ENCODE measurements around the gene DNM3. TPM values are rescaled to one million over a fixed set of nuclear protein-coding genes. Genes with fewer than 3 reads are reported as not detected.

DNM3 gene
- polyA plus RNA-seq, 1 of the 3 experiments (the other 2 are of a cell fraction), result 0.43 TPM

DNA sequence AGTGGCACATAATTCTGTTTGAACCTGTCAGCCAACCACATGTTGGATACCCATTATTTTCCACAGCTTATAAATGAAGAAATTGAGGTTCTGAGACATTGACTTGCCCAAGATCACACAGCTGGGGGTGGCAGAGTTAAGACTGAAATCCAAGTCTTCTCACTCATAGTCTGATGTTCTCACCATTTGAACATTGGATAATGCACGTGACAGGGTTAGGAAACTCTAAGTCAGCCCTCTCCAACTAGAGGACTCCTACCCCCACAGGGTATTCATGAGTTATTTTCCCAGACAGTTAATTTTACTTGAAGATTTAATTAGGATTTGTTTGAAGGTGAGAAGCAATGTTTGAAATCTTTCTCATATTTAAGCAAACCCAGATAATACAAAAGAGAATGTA is 541.1 kb downstream of the DNM3 start:
- POLR2A ChIA-PET, result no interaction called here

More for the DNA sequence above, 541.1 kb downstream of the DNM3 start:
- peaks cover 0 to 16% of the 10 kb centered on the region in 2 experiments for H3K36me3 ChIP-seq (replicated peaks in 1 of 2; ENCODE audit: control insufficient read depth in 1 of 2, insufficient read depth in 2 of 2, low read length in 1 of 2)
- H2AFZ ChIP-seq (ENCODE audit: low read depth), result no peak overlapping the region
- CTCF ChIA-PET, result interaction anchor here (1.3 to 1.7 kb wide), 2 partner anchors 17 to 291 kb away, joined by 3 to 7 read pairs; no protein-coding TSS in a partner anchor
- peaks cover 16 to 45% of the 10 kb centered on the region in 2 experiments; a peak in 3 of 4 replicates for H3K4me1 ChIP-seq (ENCODE audit: control insufficient read depth in 1 of 2, insufficient read depth in 2 of 2, low read depth in 1 of 2, low read length in 1 of 2)
- no peak overlapping the region for H3K9ac ChIP-seq
- H3K27ac ChIP-seq (ENCODE audit: low read depth in 2 of 2, low read length in 1 of 2), result peak overlapping the region in 1 of 2 experiments; percentile 53; a peak in 1 of 4 replicates
- no peaks in the 10 kb centered on the region for H4K20me1 ChIP-seq (ENCODE audit: insufficient read depth)
- H3K27me3 ChIP-seq (ENCODE audit: insufficient read depth), result no peaks in the 10 kb centered on the region
- H3K4me2 ChIP-seq, result no peak overlapping the region
- TF ChIP-seq FOXJ3 (CRISPR knock-in tag; IDR thresholded peaks at IDR 0.05), result no peak
- no peak for TF ChIP-seq NFIC (IDR thresholded peaks at IDR 0.05; ENCODE audit: borderline replicate concordance)
- TF ChIP-seq, protein P1, sequence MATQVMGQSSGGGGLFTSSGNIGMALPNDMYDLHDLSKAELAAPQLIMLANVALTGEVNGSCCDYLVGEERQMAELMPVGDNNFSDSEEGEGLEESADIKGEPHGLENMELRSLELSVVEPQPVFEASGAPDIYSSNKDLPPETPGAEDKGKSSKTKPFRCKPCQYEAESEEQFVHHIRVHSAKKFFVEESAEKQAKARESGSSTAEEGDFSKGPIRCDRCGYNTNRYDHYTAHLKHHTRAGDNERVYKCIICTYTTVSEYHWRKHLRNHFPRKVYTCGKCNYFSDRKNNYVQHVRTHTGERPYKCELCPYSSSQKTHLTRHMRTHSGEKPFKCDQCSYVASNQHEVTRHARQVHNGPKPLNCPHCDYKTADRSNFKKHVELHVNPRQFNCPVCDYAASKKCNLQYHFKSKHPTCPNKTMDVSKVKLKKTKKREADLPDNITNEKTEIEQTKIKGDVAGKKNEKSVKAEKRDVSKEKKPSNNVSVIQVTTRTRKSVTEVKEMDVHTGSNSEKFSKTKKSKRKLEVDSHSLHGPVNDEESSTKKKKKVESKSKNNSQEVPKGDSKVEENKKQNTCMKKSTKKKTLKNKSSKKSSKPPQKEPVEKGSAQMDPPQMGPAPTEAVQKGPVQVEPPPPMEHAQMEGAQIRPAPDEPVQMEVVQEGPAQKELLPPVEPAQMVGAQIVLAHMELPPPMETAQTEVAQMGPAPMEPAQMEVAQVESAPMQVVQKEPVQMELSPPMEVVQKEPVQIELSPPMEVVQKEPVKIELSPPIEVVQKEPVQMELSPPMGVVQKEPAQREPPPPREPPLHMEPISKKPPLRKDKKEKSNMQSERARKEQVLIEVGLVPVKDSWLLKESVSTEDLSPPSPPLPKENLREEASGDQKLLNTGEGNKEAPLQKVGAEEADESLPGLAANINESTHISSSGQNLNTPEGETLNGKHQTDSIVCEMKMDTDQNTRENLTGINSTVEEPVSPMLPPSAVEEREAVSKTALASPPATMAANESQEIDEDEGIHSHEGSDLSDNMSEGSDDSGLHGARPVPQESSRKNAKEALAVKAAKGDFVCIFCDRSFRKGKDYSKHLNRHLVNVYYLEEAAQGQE (IDR thresholded peaks at IDR 0.05; ENCODE audit: low read depth, low read length), result no peak
- no peak for TF ChIP-seq RFX5 (IDR thresholded peaks at IDR 0.05; ENCODE audit: low read length)
- TF ChIP-seq, protein P2, sequence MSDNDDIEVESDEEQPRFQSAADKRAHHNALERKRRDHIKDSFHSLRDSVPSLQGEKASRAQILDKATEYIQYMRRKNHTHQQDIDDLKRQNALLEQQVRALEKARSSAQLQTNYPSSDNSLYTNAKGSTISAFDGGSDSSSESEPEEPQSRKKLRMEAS (IDR thresholded peaks at IDR 0.05; ENCODE audit: low read depth), result no peak
- no peak for TF ChIP-seq GABPA (IDR thresholded peaks at IDR 0.05; ENCODE audit: low read depth)
- TF ChIP-seq, protein P3, sequence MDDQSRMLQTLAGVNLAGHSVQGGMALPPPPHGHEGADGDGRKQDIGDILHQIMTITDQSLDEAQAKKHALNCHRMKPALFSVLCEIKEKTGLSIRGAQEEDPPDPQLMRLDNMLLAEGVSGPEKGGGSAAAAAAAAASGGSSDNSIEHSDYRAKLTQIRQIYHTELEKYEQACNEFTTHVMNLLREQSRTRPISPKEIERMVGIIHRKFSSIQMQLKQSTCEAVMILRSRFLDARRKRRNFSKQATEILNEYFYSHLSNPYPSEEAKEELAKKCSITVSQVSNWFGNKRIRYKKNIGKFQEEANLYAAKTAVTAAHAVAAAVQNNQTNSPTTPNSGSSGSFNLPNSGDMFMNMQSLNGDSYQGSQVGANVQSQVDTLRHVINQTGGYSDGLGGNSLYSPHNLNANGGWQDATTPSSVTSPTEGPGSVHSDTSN (IDR thresholded peaks at IDR 0.05), result no peak
- TF ChIP-seq MEF2A (IDR thresholded peaks at IDR 0.05; ENCODE audit: borderline replicate concordance, low read depth), result no peak
- TF ChIP-seq RCOR1 (IDR thresholded peaks at IDR 0.05; ENCODE audit: low read length), result no peak
- no peak for TF ChIP-seq CHD2 (IDR thresholded peaks at IDR 0.05; ENCODE audit: low read length, partially characterized antibody)
- TF ChIP-seq, protein P4, sequence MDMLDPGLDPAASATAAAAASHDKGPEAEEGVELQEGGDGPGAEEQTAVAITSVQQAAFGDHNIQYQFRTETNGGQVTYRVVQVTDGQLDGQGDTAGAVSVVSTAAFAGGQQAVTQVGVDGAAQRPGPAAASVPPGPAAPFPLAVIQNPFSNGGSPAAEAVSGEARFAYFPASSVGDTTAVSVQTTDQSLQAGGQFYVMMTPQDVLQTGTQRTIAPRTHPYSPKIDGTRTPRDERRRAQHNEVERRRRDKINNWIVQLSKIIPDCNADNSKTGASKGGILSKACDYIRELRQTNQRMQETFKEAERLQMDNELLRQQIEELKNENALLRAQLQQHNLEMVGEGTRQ (IDR thresholded peaks at IDR 0.05; ENCODE audit: borderline replicate concordance, low read depth, low read length), result no peak
- DNase-seq, result no peak
- H3K9me2 ChIP-seq, result no peaks in the 10 kb centered on the region
- no peaks in the 10 kb centered on the region for H3K9me3 ChIP-seq
- 100% methylated on average over 1 of the region's 1 CpG for WGBS (ENCODE audit: low lambda C conversion rate)
- no peak overlapping the region for H3K4me3 ChIP-seq (ENCODE audit: low read depth in 2 of 2, low read length in 1 of 2)
- H3K79me2 ChIP-seq (ENCODE audit: insufficient read depth), result no peaks in the 10 kb centered on the region
- H3F3A ChIP-seq (replicated peaks; ENCODE audit: insufficient read depth), result no peaks in the 10 kb centered on the region
